PC-3 (cell line): ENCODE results near the gene POR.

Source experiments
- EZH2 ChIP-seq: fragments of 300-600 bp; sonication (generic); IDR thresholded peaks from one replicate; pipeline ENCODE4 v1.6.1; 2017; ENCODE audit warnings: antibody characterized with exemption, mild to moderate bottlenecking, low read length; ENCODE audit not compliant: unreplicated experiment
- EZH2phosphoT487 ChIP-seq: fragments of 300-600 bp; sonication (generic); IDR thresholded peaks from 2 replicates; pipeline ENCODE4 v1.6.1; 2018; ENCODE audit warnings: mild to moderate bottlenecking, antibody characterized with exemption, low read length, borderline replicate concordance
- TF ChIP-seq, protein P1 (sequence below): fragments of 300-600 bp; sonication (generic); conservative IDR thresholded peaks from 2 replicates; pipeline ENCODE4 v1.5.1; 2017; ENCODE audit warnings: antibody characterized with exemption, low read depth, mild to moderate bottlenecking, low read length

DNA sequence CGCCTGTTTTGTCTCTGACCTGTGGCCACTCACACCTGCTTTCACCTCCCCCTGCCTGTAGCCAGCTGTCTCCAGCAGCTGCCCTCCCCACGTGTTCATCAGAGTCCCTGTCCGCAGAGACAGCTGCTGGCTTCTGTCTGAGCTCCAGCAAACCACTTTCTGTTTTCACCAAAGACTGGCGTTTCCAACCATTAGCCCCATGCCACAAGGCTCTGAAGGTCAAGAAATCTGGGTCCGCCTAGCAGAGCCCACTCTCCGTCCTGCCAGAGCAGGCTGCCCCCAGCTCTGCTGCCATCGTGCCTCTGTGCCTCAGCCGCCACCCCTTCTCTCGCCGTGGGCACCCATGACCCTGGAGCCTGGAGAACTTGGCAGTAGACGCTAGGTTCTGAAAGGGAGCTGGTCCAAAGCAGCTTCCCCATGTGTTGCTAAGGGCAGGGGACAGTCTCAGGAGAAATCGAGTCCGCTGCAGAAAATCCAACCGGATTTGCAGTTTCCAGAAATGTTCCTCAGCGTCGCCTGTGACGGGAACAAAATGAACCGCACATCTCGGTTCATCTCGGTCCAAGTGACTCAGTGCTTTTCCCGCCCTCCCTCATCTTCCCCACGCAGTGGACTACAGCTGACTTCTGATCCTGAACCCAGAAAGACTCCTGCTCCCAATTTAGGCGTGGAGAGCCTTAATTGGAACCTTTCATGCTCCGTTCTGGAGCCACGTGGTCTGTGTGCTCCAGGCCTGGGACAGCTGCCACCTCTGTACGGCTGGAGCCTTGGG, 51.4 kb downstream of the POR start:
- TF ChIP-seq, protein P1, sequence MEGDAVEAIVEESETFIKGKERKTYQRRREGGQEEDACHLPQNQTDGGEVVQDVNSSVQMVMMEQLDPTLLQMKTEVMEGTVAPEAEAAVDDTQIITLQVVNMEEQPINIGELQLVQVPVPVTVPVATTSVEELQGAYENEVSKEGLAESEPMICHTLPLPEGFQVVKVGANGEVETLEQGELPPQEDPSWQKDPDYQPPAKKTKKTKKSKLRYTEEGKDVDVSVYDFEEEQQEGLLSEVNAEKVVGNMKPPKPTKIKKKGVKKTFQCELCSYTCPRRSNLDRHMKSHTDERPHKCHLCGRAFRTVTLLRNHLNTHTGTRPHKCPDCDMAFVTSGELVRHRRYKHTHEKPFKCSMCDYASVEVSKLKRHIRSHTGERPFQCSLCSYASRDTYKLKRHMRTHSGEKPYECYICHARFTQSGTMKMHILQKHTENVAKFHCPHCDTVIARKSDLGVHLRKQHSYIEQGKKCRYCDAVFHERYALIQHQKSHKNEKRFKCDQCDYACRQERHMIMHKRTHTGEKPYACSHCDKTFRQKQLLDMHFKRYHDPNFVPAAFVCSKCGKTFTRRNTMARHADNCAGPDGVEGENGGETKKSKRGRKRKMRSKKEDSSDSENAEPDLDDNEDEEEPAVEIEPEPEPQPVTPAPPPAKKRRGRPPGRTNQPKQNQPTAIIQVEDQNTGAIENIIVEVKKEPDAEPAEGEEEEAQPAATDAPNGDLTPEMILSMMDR = no peak
- no peak for TF ChIP-seq EZH2phosphoT487
- no peak for TF ChIP-seq EZH2
